ENCODE data around the gene FBLN1.
"Not testable (repeated sequence)": the region's sequence is repeated elsewhere in the genome, so short reads cannot be mapped to it uniquely, and the experiment has no call there.

The FBLN1 gene

GRCh38 chr22:45553351-45554039 is 50.8 kb downstream of the FBLN1 start:
- H3K27me3 Mint-ChIP-seq (ENCODE audit: low read depth) = no peaks in the 10 kb centered on the region
- peaks cover 30% of the 10 kb centered on the region for H3K4me1 Mint-ChIP-seq
- peaks cover 81% of the 10 kb centered on the region for H3K36me3 Mint-ChIP-seq (ENCODE audit: low read depth)
- H3K27ac Mint-ChIP-seq = peak overlapping the region; percentile 69 to 90 (median 81)
- H3K4me3 Mint-ChIP-seq = peak overlapping the region in 1 of 3 experiments; percentile 10
- TF ChIP-seq CTCF (IDR thresholded peaks at IDR 0.05; ENCODE audit: unreplicated experiment in 3 of 3) = peak; percentile 88 to 92 (median 91)
- H3K9me3 Mint-ChIP-seq = peaks cover 7% of the 10 kb centered on the region

- peaks cover 11% of the 10 kb centered on the region for H3K9me3 Mint-ChIP-seq
- peak in 2 of 3 experiments; percentile 10 to 11 for TF ChIP-seq CTCF (IDR thresholded peaks at IDR 0.05; ENCODE audit: unreplicated experiment in 3 of 3)
- peaks cover 83% of the 10 kb centered on the region for H3K36me3 Mint-ChIP-seq (ENCODE audit: low read depth)
- peak overlapping the region; percentile 69 to 90 (median 81) for H3K27ac Mint-ChIP-seq
- H3K27me3 Mint-ChIP-seq (ENCODE audit: low read depth) = no peaks in the 10 kb centered on the region
- peaks cover 30% of the 10 kb centered on the region for H3K4me1 Mint-ChIP-seq
- no peak overlapping the region for H3K4me3 Mint-ChIP-seq
These were observed 51.3 kb downstream of the FBLN1 start for GRCh38 chr22:45554040-45554406.

- Mint-ChIP-seq H3K27ac (no peak overlapping the region), H3K4me1 (peaks cover 30% of the 10 kb centered on the region), H3K9me3 (peaks cover 18% of the 10 kb centered on the region), H3K4me3 (no peak overlapping the region), H3K36me3 (ENCODE audit: low read depth) (peaks cover 85% of the 10 kb centered on the region), H3K27me3 (ENCODE audit: low read depth) (no peaks in the 10 kb centered on the region)
- TF ChIP-seq CTCF (IDR thresholded peaks at IDR 0.05; ENCODE audit: unreplicated experiment in 3 of 3) = no peak
These were observed 52.2 kb downstream of the FBLN1 start for GRCh38 chr22:45554861-45555260.

- H3K4me3 Mint-ChIP-seq; H3K27me3 Mint-ChIP-seq (ENCODE audit: low read depth); H3K27ac Mint-ChIP-seq: not testable (repeated sequence)
- peaks cover 38% of the 10 kb centered on the region for H3K9me3 Mint-ChIP-seq
- peaks cover 88% of the 10 kb centered on the region for H3K36me3 Mint-ChIP-seq (ENCODE audit: low read depth)
- peaks cover 10% of the 10 kb centered on the region for H3K4me1 Mint-ChIP-seq
These were observed 55.2 kb downstream of the FBLN1 start for GRCh38 chr22:45557926-45558325.

- not testable (repeated sequence) for H3K4me1 Mint-ChIP-seq; H3K27me3 Mint-ChIP-seq (ENCODE audit: low read depth); H3K4me3 Mint-ChIP-seq; H3K27ac Mint-ChIP-seq
- peaks cover 38% of the 10 kb centered on the region for H3K9me3 Mint-ChIP-seq
- peaks cover 96% of the 10 kb centered on the region for H3K36me3 Mint-ChIP-seq (ENCODE audit: low read depth)
These were observed 57.4 kb downstream of the FBLN1 start for GRCh38 chr22:45560092-45560491.

- not testable (repeated sequence) for H3K4me1 Mint-ChIP-seq; H3K4me3 Mint-ChIP-seq; H3K27ac Mint-ChIP-seq; H3K27me3 Mint-ChIP-seq (ENCODE audit: low read depth)
- peaks cover 38% of the 10 kb centered on the region for H3K9me3 Mint-ChIP-seq
- peaks cover 95% of the 10 kb centered on the region for H3K36me3 Mint-ChIP-seq (ENCODE audit: low read depth)
These were observed 58.1 kb downstream of the FBLN1 start for GRCh38 chr22:45560761-45561160.

- H3K4me3 Mint-ChIP-seq = no peak overlapping the region
- no peak overlapping the region for H3K27ac Mint-ChIP-seq
- peaks cover 41% of the 10 kb centered on the region for H3K9me3 Mint-ChIP-seq
- H3K4me1 Mint-ChIP-seq = no peaks in the 10 kb centered on the region
- H3K36me3 Mint-ChIP-seq (ENCODE audit: low read depth) = peaks cover 86% of the 10 kb centered on the region
- peaks cover 5% of the 10 kb centered on the region for H3K27me3 Mint-ChIP-seq (ENCODE audit: low read depth)
- no peak for TF ChIP-seq CTCF (IDR thresholded peaks at IDR 0.05; ENCODE audit: unreplicated experiment in 3 of 3)
These were observed 59.4 kb downstream of the FBLN1 start for GRCh38 chr22:45562102-45562501.

All from nephron (organoid).